NB4 (cell line): ENCODE data around the gene HLF.
"Not testable (repeated sequence)": the region's sequence is repeated elsewhere in the genome, so short reads cannot be mapped to it uniquely, and the experiment has no call there.

Experiments used
- DNase-seq: peaks from one replicate; pipeline ENCODE4 v3.0.0; 2010; ENCODE audit warnings: low read depth
- H3K4me3 ChIP-seq: one replicate; pipeline ENCODE4 v1.5.1; 2011; ENCODE audit warnings: mild to moderate bottlenecking, low read depth, low read length, moderate library complexity
- MAX ChIP-seq: IDR thresholded peaks from 2 replicates; pipeline ENCODE4 v1.6.1; 2011; ENCODE audit warnings: low read depth, low read length
- MYC ChIP-seq: IDR thresholded peaks from 2 replicates; pipeline ENCODE4 v1.6.1; 2011; ENCODE audit warnings: low read depth, low read length
- POLR2A ChIP-seq: IDR thresholded peaks from 2 replicates; pipeline ENCODE4 v1.6.1; 2011; ENCODE audit warnings: mild to moderate bottlenecking; ENCODE audit not compliant: insufficient read length; ENCODE audit errors: extremely low read depth
- TF ChIP-seq, protein P1 (sequence below): IDR thresholded peaks from one replicate; pipeline ENCODE4 v1.5.1; 2012; ENCODE audit warnings: low read depth, low read length

Gene HLF

DNA sequence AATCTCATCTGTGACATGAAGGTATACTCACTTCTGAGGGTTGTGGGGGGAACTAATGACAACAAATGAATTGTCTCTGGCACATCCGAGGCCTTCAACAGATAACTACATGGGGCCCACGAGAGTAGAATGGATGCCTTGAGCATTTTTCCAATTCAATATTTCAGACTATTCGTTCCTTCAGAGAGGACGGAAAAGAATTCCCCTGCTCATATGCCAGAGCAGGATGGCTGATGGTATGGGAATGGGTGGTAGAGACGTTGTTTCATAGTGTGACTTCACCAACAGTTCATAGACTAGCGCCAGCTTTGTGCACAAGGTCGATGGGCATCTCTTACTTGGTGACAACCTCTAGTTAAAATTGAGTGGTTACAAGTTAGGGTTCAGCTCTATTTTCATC lies 61.3 kb downstream of the HLF start:
- DNase-seq: no peak
- TF ChIP-seq MYC: no peak
- no peak for TF ChIP-seq MAX
- no peak for TF ChIP-seq POLR2A
- TF ChIP-seq, protein P1, sequence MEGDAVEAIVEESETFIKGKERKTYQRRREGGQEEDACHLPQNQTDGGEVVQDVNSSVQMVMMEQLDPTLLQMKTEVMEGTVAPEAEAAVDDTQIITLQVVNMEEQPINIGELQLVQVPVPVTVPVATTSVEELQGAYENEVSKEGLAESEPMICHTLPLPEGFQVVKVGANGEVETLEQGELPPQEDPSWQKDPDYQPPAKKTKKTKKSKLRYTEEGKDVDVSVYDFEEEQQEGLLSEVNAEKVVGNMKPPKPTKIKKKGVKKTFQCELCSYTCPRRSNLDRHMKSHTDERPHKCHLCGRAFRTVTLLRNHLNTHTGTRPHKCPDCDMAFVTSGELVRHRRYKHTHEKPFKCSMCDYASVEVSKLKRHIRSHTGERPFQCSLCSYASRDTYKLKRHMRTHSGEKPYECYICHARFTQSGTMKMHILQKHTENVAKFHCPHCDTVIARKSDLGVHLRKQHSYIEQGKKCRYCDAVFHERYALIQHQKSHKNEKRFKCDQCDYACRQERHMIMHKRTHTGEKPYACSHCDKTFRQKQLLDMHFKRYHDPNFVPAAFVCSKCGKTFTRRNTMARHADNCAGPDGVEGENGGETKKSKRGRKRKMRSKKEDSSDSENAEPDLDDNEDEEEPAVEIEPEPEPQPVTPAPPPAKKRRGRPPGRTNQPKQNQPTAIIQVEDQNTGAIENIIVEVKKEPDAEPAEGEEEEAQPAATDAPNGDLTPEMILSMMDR: no peak
- H3K4me3 ChIP-seq: no peak overlapping the region

- TF ChIP-seq POLR2A: no peak
- no peak for TF ChIP-seq MYC
- no peak for TF ChIP-seq MAX
- TF ChIP-seq, protein P1: no peak
- no peak overlapping the region for H3K4me3 ChIP-seq
- DNase-seq: no peak
These were observed 62.7 kb downstream of the HLF start for GRCh38 chr17:55327225-55328088.

DNA sequence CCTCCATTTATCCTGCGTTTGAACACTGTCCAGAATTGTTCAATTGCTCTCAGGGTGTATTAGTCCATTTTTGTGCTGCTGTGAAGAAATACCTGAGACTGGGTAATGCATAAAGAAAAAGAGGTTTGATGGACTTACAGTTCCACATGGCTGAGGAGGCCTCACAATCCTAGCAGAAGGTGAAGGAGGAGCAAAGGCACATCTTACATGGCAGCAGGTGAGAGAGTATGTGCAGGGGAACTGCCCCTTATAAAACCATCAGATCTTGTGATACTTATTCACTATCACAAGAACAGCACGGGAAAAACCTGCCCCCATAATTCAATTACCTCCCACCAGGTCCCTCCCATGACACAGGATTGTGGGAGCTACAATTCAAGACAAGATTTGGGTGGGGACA lies 63.8 kb downstream of the HLF start:
- H3K4me3 ChIP-seq, DNase-seq: not testable (repeated sequence)

GRCh38 chr17:55330344-55330933 lies 65.7 kb downstream of the HLF start:
- no peak for DNase-seq
- no peak overlapping the region for H3K4me3 ChIP-seq
- TF ChIP-seq MAX (no peak), MYC (no peak), POLR2A (no peak)
- TF ChIP-seq, protein P1: no peak

DNA sequence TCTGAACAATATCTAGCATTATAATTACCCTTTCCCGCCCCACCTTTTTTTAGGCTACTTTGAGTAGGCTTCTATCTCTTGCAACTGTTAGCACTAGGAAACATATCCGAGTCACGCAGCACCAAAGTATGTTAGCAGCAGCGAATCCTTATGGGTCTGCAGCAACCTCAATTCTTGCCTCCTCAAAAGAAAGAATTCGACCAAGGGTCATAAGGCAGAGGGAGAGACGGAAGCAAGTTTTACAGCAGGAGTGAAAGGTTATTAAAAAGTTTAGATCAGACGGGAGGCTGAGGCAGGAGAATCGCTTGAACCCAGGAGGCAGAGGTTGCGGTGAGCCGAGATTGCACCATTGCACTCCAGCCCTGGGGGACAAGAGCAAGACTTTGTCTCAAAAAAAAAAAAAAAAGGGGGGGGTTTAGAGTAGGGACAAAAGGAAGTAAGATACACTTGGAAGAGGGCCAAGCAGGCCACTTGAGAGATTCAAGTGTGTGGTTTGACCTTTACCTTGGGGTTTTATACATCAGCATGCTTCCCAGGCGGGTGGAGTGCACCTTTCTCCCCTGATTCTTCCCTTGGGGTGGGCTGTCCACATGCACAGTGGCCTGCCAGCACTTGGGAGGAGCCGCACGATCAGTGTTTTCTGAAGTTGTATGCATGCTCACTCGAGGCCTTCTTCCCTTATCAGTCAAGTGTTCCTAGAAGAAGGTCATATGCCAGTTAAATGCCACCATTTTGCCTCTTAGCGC lies 67.7 kb downstream of the HLF start:
- TF ChIP-seq MYC: no peak
- no peak overlapping the region for H3K4me3 ChIP-seq
- no peak for DNase-seq

GRCh38 chr17:55334285-55334684 lies 69.5 kb downstream of the HLF start:
- H3K4me3 ChIP-seq: no peak overlapping the region
- TF ChIP-seq MAX (no peak), POLR2A (no peak), MYC (no peak)
- TF ChIP-seq, protein P1: no peak
- DNase-seq: no peak
